Inferior parietal cortex (tissue), 1 donor: ENCODE results near the gene DMRTA2.
A peak's percentile ranks its signal among the peaks of the same experiment; 100 is the strongest.

Experiments
- DNase-seq: peaks from one replicate; pipeline ENCODE4 v3.0.0-alpha.2; 2016; ENCODE audit errors: extremely low spot score

Gene DMRTA2

DNA sequence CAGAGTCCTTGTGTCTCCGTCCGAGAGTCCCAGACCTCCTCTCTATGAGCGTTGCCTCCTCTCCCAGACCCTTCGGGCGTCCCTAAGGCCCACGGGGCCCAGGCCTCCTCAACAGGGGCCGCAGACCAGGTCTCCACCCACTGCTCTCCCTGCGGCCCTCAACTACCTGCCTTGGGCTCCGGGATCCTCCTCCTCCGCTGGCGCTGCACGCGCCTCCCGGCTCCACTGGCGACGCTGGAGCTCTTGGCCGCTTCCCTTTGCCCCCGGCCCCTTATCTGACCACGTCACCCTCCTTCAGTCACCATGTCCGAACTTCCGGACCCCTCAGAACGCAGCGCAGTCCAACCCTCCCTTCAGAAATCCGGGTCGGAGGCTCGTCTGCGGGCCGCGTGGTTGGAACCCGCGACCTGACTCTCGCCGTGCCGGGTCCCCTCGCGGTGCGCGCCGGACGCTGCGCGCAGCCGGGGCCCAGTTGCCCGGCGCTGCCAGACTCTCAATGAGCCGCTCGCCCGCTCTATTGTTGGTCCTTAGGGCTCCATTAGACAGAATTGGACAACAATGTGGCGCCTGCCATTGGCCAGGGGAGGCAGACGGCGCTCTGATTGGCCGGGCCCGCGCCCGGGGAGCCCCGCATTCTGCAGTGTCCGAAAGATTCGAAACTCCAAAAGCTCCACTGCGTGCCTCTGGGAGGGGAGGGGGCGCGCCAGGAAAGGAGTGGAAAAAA, at the start of gene DMRTA2:
TSS of gene DMRTA2 (minus strand) at position 498 of the 724 bp plus-strand sequence. CDS start 1,907 bp downstream, outside the sequence.
- DNase-seq, result peak; percentile 39

DNA sequence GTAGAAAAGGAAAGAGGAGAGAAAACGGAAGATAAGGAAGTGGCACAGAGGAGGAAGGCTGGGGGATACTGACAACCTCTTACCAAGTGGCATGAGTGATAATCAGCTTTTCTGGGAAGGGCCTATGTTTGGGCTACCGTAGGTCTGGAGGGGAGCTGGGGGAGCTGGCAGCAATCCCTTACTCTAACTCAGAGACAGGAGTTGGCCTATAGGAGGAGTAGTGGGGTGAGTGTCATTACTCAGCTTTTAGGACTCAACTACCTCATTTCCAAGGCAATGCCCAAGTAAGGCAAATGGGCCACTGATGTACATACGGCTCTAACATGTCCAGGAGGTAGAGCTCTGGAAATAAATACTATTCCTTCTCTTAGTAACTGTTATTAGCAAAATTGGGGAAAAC, 48.7 kb upstream of the DMRTA2 start:
- DNase-seq, result no peak

DNA sequence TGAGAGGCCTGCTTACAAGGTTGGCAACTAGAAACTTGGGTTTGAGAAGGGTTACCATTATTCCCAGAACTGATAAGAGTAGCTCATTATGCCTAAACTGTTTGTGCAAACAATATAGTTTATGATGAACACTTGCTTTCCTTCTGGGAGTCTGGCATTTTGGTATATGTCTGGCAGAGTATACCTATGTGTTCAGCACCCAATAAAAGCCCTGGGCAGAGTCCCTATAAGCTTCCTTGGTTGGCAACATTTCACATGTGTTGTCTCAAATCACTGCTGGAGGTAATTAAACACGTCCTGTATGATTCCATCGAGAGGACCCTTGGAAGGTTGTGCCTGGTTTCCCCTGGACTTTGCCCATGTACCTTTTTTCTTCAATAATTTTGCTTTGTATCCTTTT, 39.7 kb upstream of the DMRTA2 start:
- no peak for DNase-seq

DNA sequence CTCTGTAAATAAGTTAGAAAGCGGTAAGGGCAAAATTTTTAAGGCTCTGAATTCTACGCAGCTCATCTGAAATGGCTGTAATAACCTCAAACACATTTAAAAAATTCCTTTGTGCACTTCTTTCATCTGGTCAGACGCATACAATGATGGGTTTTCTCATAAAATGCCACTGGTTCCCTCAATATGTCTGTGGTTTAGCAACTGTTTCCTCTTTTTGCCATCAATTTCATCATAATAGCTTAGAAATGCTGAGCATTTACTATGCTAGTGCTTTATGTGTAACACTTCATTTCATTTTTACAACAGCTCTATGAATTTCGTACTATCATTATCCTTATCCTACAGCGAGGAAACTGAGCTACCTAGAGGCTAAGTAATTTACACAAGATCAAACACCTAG, 35.3 kb upstream of the DMRTA2 start:
- DNase-seq, result no peak

DNA sequence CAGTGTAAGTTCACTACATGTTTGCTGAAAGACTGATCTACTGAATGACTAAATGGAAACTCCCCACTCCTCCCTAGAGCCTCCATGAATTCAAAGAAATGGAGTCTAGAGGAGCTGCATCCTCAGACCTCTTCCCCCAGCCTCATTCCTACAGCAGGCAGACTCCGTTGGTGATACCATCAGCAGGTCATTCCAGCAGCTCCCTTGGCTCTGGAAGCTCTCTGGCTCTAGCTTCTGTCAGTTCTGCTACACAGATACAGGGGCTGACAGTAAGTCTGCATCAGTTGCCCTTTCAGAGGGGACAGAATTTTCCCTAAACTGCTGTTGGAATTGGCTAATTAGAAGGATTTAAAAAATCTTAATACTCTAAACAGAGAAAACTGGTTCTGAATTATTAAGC, 31.7 kb upstream of the DMRTA2 start:
- no peak for DNase-seq

DNA sequence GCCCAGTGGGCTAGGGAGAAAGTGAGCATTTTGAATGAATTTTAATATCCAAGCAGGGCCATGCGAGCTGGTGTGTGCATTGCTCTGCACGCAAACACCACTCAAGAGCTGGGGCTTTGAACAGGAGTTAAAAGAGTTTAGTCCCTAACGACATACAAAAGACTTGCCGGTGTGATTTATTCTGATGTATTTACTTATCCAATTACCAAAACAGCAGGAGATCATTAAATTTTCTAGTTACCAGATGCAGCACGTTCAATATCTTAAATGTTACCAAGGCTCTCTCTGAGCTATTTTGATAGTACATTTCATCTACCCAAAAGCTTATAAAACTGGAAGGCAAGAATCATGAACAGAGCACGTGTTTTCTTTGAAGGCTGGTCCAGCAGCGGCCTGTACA, 30.0 kb upstream of the DMRTA2 start:
- no peak for DNase-seq

DNA sequence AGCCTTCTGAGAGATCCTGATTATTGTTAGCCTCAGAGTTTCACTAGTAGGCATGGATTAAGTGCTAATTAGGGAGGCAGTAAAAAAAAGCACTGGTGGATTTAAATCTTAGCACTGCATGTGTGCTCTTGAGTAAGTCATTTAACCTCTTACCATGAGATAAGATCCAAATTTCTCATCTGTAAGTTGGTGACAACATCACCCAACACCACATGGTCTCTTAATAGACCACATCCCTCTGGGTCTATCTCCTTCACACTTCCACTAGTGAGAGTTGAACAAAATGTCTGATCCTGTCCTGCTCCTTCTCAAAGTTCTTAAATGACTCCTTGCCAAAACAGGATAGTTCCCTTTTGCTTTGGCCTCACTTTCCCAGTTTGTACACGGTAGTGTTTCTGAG, 29.5 kb upstream of the DMRTA2 start:
- no peak for DNase-seq

DNA sequence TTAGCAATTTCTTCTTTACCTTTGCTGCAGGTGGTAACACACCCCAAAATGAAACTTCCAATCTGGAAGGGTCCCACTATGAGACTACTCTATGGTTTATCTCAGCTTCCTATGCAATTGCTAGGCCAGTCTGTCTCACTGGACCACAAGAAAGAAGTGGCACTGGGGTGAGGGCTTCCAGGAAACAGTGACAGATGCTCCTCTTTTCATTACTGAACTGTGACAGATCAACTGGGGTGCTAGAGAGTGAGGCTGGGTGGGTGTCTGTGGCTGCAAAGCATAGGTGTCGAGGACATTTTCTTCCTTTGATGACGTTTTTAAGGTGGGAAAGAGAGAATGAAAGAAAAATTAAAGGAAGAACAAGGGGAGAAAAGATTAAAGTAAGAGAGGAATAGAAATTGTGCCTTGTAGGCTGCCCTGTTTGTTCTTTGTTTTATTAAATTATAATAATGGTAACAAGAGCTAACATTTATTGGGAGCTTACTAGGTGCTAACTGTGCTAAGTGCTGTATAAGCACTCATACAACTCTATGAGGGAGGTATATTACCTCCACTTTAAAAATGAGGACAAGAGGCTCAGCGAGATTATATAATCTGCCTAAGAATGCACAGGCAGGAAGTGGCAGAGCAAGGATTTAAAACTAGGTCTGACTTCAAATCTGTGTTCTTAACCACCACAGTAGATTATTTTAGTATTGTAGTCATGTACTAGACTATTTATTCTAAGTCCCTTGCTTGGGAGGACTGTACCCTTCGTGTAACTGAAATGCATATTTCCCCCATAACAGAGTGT, 27.8 kb upstream of the DMRTA2 start:
- DNase-seq, result no peak

DNA sequence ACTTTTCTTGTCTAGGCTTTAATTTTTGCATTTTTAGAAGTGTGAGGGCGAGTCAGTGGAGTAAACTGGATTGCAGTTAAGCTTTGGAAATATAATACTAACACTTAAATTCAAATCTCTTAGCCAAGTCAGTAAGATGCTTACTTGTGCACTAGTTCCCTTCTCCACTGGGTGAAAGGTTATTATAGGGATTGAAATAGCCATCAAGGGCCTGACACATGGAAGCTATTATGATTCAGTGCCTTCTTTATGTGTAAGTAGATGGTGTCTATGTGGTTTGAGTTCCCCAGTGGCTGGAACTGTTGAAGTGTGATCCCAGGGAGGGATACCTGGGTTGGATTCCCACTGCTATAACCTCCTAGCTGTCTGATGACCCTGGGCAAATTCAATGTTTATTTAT, 24.7 kb upstream of the DMRTA2 start:
- DNase-seq, result no peak

DNA sequence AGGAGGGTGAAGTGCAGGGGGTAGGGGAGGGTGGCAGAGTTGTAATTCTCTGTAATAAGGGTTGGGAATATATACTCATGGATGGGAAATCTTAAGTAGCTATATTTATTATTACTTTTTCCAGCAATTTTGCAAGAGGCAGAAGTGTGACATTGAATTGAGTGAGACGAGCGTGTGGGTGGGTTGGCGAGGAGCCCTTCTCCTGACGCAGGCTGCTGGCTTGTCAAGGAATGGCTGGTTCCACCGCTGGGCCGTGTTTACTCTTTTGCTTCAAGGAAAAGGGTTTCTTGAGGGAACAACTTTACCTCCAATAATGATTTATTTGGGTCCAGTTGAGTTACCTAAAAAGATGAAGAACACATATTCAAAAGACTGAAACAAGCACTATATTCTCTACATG, 17.9 kb upstream of the DMRTA2 start:
- DNase-seq, result no peak

DNA sequence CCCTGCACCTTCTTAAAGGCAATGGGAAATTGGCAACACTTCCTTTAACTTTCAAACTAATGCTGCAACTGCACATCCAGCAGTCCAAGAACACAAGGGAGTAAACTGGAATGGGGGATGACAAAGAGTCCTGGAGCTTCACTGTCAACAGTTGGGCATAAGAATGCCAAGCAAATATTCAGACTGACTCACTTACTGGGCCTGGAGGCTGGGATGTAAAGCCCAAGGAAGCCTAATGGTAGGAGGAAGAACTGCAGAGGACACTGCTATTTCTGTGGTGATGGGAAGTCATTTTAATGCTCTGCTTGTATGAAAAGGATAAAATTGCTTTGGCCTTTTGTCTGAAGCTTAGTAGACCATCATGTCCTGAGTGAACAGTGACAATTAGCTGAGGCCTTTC, 15.7 kb upstream of the DMRTA2 start:
- no peak for DNase-seq

DNA sequence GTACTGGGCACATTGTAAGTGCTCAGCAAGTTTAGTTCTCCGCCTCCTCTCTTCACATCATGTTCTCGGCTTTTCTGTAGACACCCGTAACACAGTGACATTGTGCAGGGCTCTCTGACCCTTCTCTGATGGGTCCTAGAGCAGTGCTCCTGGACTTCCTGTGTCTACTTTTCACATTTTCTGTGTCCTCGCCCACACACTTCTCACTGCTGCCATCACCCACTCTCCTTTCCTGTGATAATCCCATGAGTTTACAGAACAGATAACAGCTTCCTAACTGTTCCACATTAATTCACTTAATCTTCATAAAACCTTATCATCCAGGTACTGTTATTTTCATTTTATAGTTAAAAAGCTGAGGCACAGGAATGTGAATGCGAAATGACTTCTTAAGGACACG, 13.2 kb upstream of the DMRTA2 start:
- DNase-seq, result no peak

DNA sequence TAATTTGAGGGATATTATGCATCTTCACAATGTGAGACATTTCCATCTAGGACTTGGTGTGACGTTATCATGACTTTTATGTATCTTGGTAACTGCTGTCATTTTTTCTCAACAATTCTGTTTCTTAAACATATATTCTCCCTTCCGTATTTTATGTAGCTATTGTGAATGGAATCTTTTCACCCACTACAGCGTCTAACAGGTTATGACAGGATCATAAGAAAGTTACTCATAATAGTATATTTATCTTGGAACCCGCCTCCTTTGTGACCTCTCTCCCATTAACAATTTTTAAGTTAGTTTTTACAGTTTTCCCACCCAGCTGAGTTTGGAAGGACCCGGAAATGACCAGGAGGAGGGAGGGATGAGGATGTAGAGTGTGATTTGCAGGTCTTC, 6.8 kb upstream of the DMRTA2 start:
- no peak for DNase-seq

DNA sequence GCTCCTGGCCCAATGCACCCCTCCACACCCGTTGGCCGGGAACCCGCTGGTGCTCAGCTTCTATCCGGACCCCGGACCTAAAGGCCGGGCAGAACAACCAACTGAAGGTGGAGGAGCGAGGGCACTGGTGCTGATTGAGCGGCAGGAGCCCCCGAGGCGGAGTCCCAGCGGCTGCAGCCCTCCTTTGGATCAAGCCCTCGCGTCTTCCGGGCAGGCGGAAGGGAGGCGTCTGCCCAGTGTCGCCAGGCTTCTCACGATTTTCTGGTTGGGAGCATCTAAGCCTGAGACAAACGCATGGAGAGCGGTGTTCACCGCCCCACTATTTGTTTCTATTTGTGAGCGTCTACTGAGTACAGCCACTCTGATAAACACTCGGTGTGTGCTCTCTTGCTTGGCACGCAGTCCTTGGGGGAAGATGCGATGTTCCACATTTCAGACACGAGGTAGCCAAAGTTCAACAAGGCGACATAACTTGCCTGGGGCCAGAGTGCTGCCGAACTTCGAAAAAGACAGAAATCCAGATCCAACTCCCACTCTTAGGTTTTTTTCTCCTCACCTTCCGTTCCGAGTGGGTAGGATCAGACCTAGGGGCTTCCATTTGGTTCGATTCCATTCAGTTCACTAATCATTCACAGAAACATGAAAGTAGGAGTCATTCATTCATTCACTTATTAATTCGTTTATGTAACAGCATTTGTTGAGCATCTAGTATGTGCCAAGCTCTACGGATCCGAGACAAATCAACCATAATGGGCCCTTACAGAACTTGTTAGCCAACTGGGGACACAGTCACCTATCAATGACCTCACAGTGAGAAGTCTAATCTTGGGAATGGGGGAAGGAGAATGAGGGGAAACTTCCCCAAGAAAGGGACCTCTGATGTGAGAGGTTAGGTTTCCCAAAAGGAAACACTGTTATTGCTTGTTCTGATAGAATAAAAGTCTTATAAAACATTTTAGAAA, 4.9 kb upstream of the DMRTA2 start:
- no peak for DNase-seq

DNA sequence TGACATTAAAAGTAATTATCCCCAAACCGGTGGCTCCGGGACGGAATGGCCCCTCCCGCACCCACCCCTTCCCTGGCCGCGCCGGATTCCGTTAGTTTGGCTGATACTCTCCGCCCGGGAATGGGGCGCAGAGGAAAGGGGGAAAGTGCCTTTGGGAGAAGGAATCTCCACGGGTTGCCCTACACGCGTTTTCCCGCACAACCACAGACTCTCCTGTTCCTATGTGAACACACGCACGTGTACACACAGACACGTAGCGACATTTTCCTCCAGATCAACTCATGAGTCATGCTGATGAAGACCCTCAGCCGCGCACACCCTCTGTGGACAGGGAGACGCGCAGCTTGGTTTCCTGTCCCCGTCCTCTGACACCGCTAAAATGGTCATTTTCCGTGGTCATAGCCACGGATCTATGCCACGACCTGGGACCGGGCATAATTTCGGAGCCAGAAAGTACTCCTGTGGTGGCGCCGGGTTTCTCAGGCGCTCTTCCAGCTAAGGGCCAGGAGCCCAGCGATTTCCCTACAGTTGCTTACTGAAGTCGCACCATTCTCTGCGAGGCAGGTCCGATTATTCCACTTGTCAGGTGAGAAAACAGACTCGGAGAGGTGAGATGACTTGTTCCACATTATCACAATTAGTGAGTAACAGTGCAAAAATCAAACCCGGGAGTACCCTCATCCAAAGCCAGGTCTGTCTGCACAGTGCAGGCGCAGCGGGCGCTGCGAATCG, 4.0 kb upstream of the DMRTA2 start:
- no peak for DNase-seq

DNA sequence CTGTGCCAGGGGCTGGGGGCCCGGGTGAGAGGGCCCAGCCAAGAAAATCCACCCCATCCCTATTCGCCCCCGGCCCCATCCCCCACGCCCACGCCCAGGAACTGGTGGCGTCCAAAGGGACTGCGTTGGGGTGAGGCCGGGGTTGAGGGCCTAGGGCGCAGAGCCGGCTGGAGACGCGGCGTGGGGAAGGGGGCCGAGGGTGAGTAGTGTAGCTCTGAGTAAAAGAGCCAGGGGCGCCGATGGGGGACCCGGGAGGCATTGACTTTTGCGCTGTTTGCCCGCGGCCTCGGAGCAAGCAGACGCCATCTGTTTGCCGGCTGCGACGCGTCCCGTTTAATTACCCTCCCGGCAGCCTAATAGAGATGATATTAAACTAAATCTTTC, 3.5 kb upstream of the DMRTA2 start:
- no peak for DNase-seq

DNA sequence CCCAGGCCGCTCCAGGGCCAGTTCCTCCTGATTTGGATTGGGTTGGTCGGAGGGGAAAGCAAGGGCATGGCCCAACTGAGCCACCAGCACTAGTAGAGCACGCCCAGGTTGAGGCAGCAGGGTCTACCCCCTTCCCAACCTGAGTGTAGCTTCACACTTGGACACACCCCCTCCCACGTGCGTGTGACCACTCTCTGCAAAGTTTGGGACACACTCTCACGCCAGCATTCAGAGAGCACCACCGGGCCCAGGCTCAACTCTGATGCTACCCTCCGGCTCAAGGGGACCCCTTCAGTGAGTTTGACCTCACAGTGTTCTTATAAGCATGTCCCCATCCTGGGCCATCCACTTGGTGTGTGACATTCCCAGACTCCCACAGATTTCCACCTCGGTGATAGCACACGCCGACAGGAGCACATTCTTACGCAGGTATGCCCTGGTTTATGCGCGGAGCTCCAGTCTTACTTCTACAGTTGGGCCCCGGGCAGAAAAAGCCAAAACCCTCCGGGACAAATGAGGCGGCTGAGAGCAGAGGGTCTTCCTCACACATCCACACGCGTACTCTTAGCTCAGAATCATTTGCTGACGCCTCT, 3.0 kb upstream of the DMRTA2 start:
- no peak for DNase-seq

DNA sequence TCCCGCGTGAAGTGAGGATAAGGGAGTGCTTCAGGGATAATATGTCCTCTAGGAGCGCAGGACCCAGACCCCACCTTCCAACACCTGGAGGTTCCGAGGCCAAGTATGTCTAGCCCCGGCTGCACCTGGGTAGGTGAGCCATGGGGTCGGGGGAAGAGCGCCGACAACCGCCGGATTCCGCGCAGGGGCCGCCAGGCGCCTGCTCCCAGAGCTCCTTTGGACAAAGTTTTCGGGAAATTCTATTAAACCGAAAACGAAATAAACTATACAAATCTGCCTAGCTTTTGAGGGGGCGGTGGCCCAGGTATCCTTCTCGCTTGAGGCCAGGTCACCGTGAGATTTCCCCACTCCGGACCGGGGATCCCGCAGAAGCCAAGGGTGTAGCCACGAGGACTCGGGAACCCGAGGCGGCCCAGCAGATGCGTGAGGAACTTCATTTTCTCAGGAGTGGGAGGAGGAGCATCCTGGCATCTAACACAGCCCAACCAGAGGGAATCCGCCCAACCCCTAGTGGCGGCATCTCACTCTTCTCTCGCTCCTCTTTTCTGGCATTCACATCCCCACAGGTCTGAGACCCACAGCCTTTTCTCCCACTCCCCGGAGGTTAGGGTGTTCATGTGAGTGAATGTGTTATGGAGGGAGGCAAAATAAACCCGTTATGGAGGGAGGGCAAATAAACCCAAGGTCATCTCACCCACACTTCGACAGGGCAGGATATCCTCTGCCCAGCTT, 2.3 kb upstream of the DMRTA2 start:
- DNase-seq, result no peak

DNA sequence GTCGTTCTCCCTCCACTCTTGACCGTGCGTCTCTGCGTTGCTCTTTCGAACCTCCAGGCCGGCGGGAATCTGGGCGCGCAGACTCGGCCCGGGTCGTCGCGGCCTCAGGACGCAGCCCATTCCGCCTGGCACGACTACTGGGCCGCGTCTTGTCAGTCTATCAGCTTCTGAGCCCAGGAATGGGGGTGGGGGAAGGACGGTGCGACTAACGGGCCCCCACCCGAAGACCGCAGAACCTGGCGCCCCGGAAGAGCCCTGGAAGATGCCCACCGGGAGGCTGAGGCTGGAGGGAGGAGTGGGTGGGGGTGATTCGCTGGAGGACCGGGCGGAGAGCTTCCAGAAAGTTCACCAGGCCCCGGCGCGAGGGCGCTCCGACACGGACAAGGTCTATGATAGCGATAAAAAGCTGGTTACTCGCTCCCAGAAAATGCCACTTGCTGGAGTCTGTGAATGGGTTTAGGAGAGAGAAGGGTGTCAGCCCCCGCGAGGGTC, 1.7 kb upstream of the DMRTA2 start:
- DNase-seq, result no peak
